ENCODE data around the gene ITGB4. TPM values are rescaled to one million over a fixed set of nuclear protein-coding genes. Genes with fewer than 3 reads are reported as not detected.

Gene ITGB4
- polyA plus RNA-seq, 3 donors: 0.09 to 0.82 TPM; not detected in 1

GRCh38 chr17:75763613-75764416 is 42.6 kb downstream of the ITGB4 start:
- Histone ChIP-seq H3K4me1 (ENCODE audit: control insufficient read depth in 1 of 2, insufficient read depth in 2 of 2, low read length in 2 of 2) (peaks cover 14 to 23% of the 10 kb centered on the region in 2 donors), H4K20me1 (ENCODE audit: insufficient read depth, low read length) (peaks cover 9% of the 10 kb centered on the region), H3K4me3 (replicated peaks in 1 of 3; ENCODE audit: low read depth in 2 of 3, low read length in 3 of 3) (peak overlapping the region; percentile 49 to 91 (median 71)), H3K79me2 (ENCODE audit: insufficient read depth, low read length) (peaks cover 4% of the 10 kb centered on the region), H3K9me3 (replicated peaks in 1 of 2; ENCODE audit: control insufficient read depth in 1 of 2, insufficient read depth in 1 of 2, low read length in 2 of 2) (no peaks in the 10 kb centered on the region), H3K36me3 (replicated peaks in 1 of 2; ENCODE audit: control insufficient read depth in 1 of 2, insufficient read depth in 2 of 2, low read length in 2 of 2) (peaks cover 0 to 19% of the 10 kb centered on the region in 2 donors), H3K27me3 (ENCODE audit: control insufficient read depth in 2 of 2, insufficient read depth in 2 of 2, low read length in 2 of 2) (no peaks in the 10 kb centered on the region), H3K4me2 (replicated peaks; ENCODE audit: extremely low read depth, low read length, poor library complexity, severe bottlenecking) (peak overlapping the region; percentile 95), H2AFZ (ENCODE audit: insufficient read depth, low read depth, low read length, poor library complexity, severe bottlenecking) (peak overlapping the region; percentile 98), H3K9ac (ENCODE audit: insufficient read depth, low read length, poor library complexity, severe bottlenecking) (peak overlapping the region; percentile 70), H3K27ac (ENCODE audit: low read depth in 1 of 2, low read length in 2 of 2) (peak overlapping the region; percentile 36 to 75)
- intact Hi-C loops (cut with micrococcal nuclease): loop anchor here in 1 of 2 donors (5.0 kb wide), 1 partner anchor 58 kb away; no protein-coding TSS in a partner anchor
- TF ChIP-seq, protein P1, sequence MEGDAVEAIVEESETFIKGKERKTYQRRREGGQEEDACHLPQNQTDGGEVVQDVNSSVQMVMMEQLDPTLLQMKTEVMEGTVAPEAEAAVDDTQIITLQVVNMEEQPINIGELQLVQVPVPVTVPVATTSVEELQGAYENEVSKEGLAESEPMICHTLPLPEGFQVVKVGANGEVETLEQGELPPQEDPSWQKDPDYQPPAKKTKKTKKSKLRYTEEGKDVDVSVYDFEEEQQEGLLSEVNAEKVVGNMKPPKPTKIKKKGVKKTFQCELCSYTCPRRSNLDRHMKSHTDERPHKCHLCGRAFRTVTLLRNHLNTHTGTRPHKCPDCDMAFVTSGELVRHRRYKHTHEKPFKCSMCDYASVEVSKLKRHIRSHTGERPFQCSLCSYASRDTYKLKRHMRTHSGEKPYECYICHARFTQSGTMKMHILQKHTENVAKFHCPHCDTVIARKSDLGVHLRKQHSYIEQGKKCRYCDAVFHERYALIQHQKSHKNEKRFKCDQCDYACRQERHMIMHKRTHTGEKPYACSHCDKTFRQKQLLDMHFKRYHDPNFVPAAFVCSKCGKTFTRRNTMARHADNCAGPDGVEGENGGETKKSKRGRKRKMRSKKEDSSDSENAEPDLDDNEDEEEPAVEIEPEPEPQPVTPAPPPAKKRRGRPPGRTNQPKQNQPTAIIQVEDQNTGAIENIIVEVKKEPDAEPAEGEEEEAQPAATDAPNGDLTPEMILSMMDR (IDR thresholded peaks at IDR 0.05): no peak
- Mint-ChIP-seq H3K36me3 (peaks cover 20 to 26% of the 10 kb centered on the region in 2 donors), H3K27me3 (ENCODE audit: low read depth in 3 of 3) (peaks cover 0 to 2% (median 0%) of the 10 kb centered on the region in 3 donors), H3K27ac (peak overlapping the region in 4 of 7 donors; percentile 45 to 86 (median 76)), H3K9me3 (no peaks in the 10 kb centered on the region), H3K4me3 (peak overlapping the region; percentile 79 to 86), H3K4me1 (peaks cover 11% of the 10 kb centered on the region)
- 76% methylated on average over 14 of the region's 16 CpGs for WGBS (ENCODE audit: insufficient coverage)
- no peak for DNase-seq

DNA sequence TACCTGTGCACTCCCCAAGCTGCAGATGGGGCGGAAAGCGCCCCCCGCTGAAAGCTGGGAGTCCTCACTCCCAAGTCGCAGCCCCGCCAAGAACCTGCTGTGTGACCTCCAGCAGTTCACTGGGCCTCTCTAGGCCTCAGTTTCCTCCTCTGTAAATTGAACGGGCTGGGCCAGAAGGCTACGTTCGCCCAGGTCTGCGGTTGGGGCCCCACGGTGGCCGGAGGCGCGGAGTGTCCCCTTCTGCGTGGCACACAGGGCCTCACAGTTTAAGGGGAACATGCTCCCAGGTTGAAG is 43.1 kb downstream of the ITGB4 start:
- Histone ChIP-seq H4K20me1 (ENCODE audit: insufficient read depth, low read length) (peaks cover 9% of the 10 kb centered on the region), H3K9ac (ENCODE audit: insufficient read depth, low read length, poor library complexity, severe bottlenecking) (peak overlapping the region; percentile 70), H3K4me1 (ENCODE audit: control insufficient read depth in 1 of 2, insufficient read depth in 2 of 2, low read length in 2 of 2) (peaks cover 14 to 23% of the 10 kb centered on the region in 2 donors), H3K4me2 (replicated peaks; ENCODE audit: extremely low read depth, low read length, poor library complexity, severe bottlenecking) (peak overlapping the region; percentile 95), H2AFZ (ENCODE audit: insufficient read depth, low read depth, low read length, poor library complexity, severe bottlenecking) (peak overlapping the region; percentile 98), H3K27ac (ENCODE audit: low read depth in 1 of 2, low read length in 2 of 2) (peak overlapping the region; percentile 36 to 75), H3K4me3 (replicated peaks in 1 of 3; ENCODE audit: low read depth in 2 of 3, low read length in 3 of 3) (peak overlapping the region; percentile 49 to 91 (median 71)), H3K79me2 (ENCODE audit: insufficient read depth, low read length) (peaks cover 4% of the 10 kb centered on the region), H3K36me3 (replicated peaks in 1 of 2; ENCODE audit: control insufficient read depth in 1 of 2, insufficient read depth in 2 of 2, low read length in 2 of 2) (peaks cover 0 to 18% of the 10 kb centered on the region in 2 donors), H3K27me3 (ENCODE audit: control insufficient read depth in 2 of 2, insufficient read depth in 2 of 2, low read length in 2 of 2) (no peaks in the 10 kb centered on the region), H3K9me3 (replicated peaks in 1 of 2; ENCODE audit: control insufficient read depth in 1 of 2, insufficient read depth in 1 of 2, low read length in 2 of 2) (no peaks in the 10 kb centered on the region)
- Mint-ChIP-seq H3K27me3 (ENCODE audit: low read depth in 3 of 3) (peaks cover 0 to 2% (median 0%) of the 10 kb centered on the region in 3 donors), H3K27ac (peak overlapping the region; percentile 68 to 87 (median 80)), H3K36me3 (peaks cover 16 to 20% of the 10 kb centered on the region in 2 donors), H3K4me3 (peak overlapping the region; percentile 79 to 86), H3K9me3 (no peaks in the 10 kb centered on the region), H3K4me1 (peaks cover 11% of the 10 kb centered on the region)
- intact Hi-C loops (cut with micrococcal nuclease): loop anchor here in 1 of 2 donors (5.0 kb wide), 1 partner anchor 58 kb away; no protein-coding TSS in a partner anchor
- DNase-seq: no peak
- 7% methylated on average over 14 of the region's 14 CpGs for WGBS (ENCODE audit: insufficient coverage)
- TF ChIP-seq, protein P1 (IDR thresholded peaks at IDR 0.05): no peak

Data from CD14-positive monocyte (primary cell).